ENCODE results near the gene GAPVD1. TPM values are rescaled to one million over a fixed set of nuclear protein-coding genes. Genes with fewer than 3 reads are reported as not detected.

The GAPVD1 gene
- total and polyA plus RNA-seq, 2 of the 13 experiments (the other 11 are each of a cell fraction or from before 2014, with no cell fraction given), result 11.1 to 33.2 TPM

DNA sequence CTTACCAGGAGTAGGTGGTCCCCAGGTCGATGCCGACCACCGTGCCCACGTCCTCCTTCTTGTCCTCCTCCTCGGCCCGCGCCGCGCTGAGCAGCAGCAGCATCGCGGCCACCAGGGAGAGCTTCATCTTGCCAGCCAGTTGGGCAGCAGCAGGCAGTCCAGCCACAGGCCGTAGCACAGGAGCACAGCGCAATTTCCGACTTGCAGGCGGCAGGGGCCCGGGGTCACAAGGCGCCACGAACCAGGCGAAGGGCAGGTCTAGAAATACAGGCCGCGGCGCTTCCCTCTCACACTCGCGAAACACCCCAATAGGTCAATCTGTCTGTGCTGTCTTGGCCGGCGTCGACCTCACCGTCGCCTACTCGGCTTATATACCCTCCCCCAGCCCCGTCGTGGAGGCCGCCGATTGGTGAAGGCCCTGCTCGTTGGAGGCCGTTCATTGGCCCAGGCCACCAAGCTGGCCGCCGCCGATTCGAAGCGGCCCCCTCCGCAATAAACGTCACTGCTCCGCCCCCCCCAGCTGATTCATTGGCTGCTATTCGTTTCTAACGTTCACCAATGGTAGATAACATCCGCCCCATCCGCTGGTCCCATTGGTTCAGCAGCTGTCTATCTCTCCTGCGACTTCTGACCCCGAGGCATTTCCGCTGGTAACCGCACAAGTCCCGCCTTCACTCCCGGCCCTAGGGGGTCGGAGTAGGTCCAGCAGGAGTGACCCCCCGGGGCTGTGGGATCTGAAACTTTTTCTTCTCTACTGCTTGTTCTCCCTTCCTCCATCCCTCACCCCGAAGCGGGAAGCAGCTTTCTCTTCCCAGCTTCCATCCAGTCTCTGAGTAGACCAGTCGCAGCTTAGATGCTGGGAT lies 20.4 kb upstream of the GAPVD1 start, which contains the start of gene HSPA5 (continued):
- TF ChIP-seq, protein P1, sequence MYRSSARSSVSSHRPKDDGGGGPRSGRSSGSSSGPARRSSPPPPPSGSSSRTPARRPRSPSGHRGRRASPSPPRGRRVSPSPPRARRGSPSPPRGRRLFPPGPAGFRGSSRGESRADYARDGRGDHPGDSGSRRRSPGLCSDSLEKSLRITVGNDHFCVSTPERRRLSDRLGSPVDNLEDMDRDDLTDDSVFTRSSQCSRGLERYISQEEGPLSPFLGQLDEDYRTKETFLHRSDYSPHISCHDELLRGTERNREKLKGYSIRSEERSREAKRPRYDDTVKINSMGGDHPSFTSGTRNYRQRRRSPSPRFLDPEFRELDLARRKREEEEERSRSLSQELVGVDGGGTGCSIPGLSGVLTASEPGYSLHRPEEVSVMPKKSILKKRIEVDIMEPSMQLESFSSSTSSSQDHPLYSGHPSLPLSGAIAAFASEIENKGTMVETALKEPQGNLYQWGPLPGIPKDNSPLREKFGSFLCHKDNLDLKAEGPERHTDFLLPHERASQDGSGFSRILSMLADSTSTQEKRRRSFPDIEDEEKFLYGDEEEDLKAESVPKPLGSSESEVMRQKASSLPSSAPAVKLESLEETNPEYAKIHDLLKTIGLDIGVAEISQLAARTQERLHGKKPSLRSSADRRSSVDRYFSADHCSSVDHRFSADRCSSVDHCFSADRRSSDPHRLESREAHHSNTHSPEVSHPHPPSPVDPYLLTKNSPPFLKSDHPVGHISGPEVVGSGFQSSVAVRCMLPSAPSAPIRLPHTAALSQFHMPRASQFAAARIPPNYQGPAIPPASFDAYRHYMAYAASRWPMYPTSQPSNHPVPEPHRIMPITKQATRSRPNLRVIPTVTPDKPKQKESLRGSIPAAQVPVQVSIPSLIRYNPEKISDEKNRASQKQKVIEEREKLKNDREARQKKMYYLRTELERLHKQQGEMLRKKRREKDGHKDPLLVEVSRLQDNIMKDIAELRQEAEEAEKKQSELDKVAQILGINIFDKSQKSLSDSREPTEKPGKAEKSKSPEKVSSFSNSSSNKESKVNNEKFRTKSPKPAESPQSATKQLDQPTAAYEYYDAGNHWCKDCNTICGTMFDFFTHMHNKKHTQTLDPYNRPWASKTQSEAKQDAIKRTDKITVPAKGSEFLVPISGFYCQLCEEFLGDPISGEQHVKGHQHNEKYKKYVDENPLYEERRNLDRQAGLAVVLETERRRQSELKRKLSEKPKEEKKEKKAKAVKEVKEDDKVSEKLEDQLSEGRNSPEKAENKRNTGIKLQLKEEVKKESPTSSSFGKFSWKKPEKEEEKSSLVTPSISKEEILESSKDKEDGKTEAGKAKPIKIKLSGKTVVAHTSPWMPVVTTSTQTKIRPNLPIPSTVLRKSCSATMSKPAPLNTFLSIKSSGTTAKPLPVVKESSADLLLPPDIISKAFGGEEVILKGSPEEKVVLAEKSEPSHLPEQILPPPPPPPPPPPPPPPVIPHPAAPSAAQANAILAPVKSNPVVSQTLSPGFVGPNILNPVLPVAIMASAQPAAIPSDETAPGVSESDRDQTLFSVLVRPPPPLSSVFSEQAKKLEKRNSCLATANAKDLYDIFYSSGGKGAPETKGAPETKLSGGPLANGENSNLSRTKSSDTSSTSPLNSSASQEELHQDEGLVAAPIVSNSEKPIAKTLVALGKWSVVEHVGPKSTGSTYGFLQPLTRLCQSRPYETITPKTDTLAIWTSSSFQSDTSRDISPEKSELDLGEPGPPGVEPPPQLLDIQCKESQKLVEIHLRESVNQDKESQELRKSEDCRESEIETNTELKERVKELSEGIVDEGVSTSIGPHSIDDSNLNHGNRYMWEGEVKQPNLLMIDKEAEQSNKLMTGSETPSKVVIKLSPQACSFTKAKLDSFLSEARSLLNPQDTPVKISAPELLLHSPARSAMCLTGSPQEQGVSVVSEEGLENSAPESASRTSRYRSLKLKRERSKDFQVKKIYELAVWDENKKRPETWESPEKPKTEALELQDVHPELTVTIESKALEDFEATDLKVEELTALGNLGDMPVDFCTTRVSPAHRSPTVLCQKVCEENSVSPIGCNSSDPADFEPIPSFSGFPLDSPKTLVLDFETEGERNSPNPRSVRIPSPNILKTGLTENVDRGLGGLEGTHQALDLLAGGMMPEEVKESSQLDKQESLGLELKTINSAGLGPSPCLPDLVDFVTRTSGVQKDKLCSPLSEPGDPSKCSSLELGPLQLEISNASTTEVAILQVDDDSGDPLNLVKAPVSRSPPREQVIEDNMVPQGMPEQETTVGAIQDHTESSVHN (CRISPR knock-in tag; IDR thresholded peaks at IDR 0.05), result no peak; the same call in 1 of the 2 replicates
- no peak for TF ChIP-seq STAT5B (CRISPR knock-in tag; IDR thresholded peaks at IDR 0.05)
- peak; percentile 76; the same call in 1 of the 2 replicates for TF ChIP-seq SMAD9 (CRISPR knock-in tag; IDR thresholded peaks at IDR 0.05)
- TF ChIP-seq DR1 (CRISPR knock-in tag; IDR thresholded peaks at IDR 0.05), result peak; percentile 83
- TF ChIP-seq, protein P2, sequence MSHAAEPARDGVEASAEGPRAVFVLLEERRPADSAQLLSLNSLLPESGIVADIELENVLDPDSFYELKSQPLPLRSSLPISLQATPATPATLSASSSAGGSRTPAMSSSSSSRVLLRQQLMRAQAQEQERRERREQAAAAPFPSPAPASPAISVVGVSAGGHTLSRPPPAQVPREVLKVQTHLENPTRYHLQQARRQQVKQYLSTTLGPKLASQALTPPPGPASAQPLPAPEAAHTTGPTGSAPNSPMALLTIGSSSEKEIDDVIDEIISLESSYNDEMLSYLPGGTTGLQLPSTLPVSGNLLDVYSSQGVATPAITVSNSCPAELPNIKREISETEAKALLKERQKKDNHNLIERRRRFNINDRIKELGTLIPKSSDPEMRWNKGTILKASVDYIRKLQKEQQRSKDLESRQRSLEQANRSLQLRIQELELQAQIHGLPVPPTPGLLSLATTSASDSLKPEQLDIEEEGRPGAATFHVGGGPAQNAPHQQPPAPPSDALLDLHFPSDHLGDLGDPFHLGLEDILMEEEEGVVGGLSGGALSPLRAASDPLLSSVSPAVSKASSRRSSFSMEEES (CRISPR knock-in tag; IDR thresholded peaks at IDR 0.05), result peak; percentile 24
- TF ChIP-seq ZNF124 (CRISPR knock-in tag; IDR thresholded peaks at IDR 0.05), result no peak
- TF ChIP-seq RELA (CRISPR knock-in tag; IDR thresholded peaks at IDR 0.05), result no peak
- TF ChIP-seq SRY (CRISPR knock-in tag; IDR thresholded peaks at IDR 0.05), result no peak
- peak; percentile 95 for TF ChIP-seq ATF1 (CRISPR knock-in tag; IDR thresholded peaks at IDR 0.05)
- TF ChIP-seq ZNF83 (CRISPR knock-in tag; IDR thresholded peaks at IDR 0.05; ENCODE audit: borderline replicate concordance), result 0 out of 2 replicates have a peak, but pooled peaks have one; percentile 18
- TF ChIP-seq DNMT3B (CRISPR knock-in tag; conservative IDR thresholded peaks at IDR 0.05), result 0 out of 2 replicates have a peak, but pooled peaks have one; percentile 40
- TF ChIP-seq, protein P3, sequence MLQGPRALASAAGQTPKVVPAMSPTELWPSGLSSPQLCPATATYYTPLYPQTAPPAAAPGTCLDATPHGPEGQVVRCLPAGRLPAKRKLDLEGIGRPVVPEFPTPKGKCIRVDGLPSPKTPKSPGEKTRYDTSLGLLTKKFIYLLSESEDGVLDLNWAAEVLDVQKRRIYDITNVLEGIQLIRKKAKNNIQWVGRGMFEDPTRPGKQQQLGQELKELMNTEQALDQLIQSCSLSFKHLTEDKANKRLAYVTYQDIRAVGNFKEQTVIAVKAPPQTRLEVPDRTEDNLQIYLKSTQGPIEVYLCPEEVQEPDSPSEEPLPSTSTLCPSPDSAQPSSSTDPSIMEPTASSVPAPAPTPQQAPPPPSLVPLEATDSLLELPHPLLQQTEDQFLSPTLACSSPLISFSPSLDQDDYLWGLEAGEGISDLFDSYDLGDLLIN (CRISPR knock-in tag; IDR thresholded peaks at IDR 0.05; ENCODE audit: borderline replicate concordance), result peak; percentile 53; the same call in 1 of the 2 replicates
- TF ChIP-seq, protein P4, sequence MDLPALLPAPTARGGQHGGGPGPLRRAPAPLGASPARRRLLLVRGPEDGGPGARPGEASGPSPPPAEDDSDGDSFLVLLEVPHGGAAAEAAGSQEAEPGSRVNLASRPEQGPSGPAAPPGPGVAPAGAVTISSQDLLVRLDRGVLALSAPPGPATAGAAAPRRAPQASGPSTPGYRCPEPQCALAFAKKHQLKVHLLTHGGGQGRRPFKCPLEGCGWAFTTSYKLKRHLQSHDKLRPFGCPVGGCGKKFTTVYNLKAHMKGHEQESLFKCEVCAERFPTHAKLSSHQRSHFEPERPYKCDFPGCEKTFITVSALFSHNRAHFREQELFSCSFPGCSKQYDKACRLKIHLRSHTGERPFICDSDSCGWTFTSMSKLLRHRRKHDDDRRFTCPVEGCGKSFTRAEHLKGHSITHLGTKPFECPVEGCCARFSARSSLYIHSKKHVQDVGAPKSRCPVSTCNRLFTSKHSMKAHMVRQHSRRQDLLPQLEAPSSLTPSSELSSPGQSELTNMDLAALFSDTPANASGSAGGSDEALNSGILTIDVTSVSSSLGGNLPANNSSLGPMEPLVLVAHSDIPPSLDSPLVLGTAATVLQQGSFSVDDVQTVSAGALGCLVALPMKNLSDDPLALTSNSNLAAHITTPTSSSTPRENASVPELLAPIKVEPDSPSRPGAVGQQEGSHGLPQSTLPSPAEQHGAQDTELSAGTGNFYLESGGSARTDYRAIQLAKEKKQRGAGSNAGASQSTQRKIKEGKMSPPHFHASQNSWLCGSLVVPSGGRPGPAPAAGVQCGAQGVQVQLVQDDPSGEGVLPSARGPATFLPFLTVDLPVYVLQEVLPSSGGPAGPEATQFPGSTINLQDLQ (CRISPR knock-in tag; IDR thresholded peaks at IDR 0.05), result no peak
- TF ChIP-seq SIX1 (CRISPR knock-in tag; IDR thresholded peaks at IDR 0.05; ENCODE audit: borderline replicate concordance), result no peak
